ENCODE results near the gene CDH23. TPM values are rescaled to one million over a fixed set of nuclear protein-coding genes. Genes with fewer than 3 reads are reported as not detected.
"Not testable (repeated sequence)": the region's sequence is repeated elsewhere in the genome, so short reads cannot be mapped to it uniquely, and the experiment has no call there.

The CDH23 gene
- polyA plus RNA-seq, 1 donor (not counting 4 experiments of a cell fraction or from before 2014, with no cell fraction given) = 0.01 TPM

DNA sequence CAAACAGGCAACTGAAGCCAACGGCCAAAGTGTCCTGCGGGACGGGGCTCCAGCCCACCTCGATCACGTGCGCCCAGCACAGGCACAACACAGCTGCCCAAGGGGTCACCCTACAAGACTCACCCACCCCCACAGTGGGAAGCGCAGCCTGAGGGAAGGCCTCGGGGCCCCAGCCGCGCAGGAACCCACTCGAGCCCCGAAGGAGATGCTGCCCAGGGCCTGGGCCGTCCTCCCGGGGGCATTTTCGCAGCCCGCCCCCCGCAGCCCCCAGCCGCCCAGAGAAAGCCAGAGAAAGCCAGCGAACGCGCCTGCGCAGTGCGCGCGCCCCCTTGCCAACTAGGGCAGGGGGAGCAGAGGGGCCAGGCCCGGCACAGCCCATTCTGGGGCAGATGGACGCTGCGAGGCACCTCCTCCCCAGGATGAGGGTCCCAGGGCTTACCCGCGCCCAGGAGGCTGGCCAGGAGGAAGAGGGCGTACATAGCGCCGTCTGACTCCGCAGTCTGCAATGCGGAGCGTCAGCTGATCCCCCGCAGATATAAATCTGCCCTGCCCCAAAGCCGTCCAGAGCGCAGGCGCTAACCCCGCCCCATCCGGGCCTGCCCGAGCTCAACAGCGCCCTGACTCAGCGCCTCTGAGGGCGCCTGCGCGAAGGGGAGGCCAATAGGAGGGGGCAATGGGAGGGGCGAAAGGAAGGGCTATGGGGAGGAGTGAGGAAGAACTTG, 454.2 kb downstream of the CDH23 start, which contains the start of gene PSAP:
Gene PSAP, minus strand, starts transcription at position 509 of the 722 bp plus-strand sequence. Its CDS starts 30 bp downstream, at position 479.
- Histone ChIP-seq H3K9ac (ENCODE audit: control insufficient read depth, extremely low read depth, insufficient read depth, low read length) (peak within 1 kb of the TSS; percentile 99), H3K4me2 (ENCODE audit: control insufficient read depth, extremely low read depth, insufficient read depth, low read depth, low read length) (peak within 1 kb of the TSS; percentile 92), H3K9me1 (ENCODE audit: control insufficient read depth, extremely low read depth, insufficient read depth, low read length) (peaks cover 7% of the 10 kb centered on the region), H3K4me1 (ENCODE audit: control insufficient read depth, extremely low read depth, insufficient read depth, low read length) (peaks cover 38% of the 10 kb centered on the region), H3K9me3 (ENCODE audit: control insufficient read depth, low read depth, low read length) (no peaks in the 10 kb centered on the region), H4K20me1 (ENCODE audit: control insufficient read depth, extremely low read depth, insufficient read depth, low read length) (peaks cover 11% of the 10 kb centered on the region), H3K27me3 (ENCODE audit: control insufficient read depth, extremely low read depth, insufficient read depth, low read length) (no peaks in the 10 kb centered on the region), H3K4me3 (ENCODE audit: control insufficient read depth in 2 of 3, extremely low read depth in 1 of 3, insufficient read depth in 2 of 3, low read depth in 1 of 3, low read length in 3 of 3) (peak within 1 kb of the TSS; percentile 97 to 100 (median 99)), H2AFZ (ENCODE audit: control insufficient read depth, low read length) (peak within 1 kb of the TSS; percentile 33), H3K36me3 (ENCODE audit: control insufficient read depth in 2 of 2, extremely low read depth in 1 of 2, insufficient read depth in 2 of 2, low read length in 2 of 2) (peaks cover 3 to 5% of the 10 kb centered on the region in 2 experiments), H3K79me2 (ENCODE audit: control insufficient read depth, insufficient read depth, low read length) (peaks cover 50% of the 10 kb centered on the region), H3K27ac (ENCODE audit: control insufficient read depth, insufficient read depth, low read length) (peak within 1 kb of the TSS; percentile 98)
- FAIRE-seq (peak; percentile 51), DNase-seq (ENCODE audit: low read depth, low spot score) (peak; percentile 84)
- dilution Hi-C loops (cut with MboI; ENCODE audit: extremely low pct_ligation_motif_present, low sequenced_read_pairs) = no loop called here
- TF ChIP-seq EZH2 (IDR thresholded peaks at IDR 0.05; ENCODE audit: low read length) = no peak
- TF ChIP-seq, protein P1, sequence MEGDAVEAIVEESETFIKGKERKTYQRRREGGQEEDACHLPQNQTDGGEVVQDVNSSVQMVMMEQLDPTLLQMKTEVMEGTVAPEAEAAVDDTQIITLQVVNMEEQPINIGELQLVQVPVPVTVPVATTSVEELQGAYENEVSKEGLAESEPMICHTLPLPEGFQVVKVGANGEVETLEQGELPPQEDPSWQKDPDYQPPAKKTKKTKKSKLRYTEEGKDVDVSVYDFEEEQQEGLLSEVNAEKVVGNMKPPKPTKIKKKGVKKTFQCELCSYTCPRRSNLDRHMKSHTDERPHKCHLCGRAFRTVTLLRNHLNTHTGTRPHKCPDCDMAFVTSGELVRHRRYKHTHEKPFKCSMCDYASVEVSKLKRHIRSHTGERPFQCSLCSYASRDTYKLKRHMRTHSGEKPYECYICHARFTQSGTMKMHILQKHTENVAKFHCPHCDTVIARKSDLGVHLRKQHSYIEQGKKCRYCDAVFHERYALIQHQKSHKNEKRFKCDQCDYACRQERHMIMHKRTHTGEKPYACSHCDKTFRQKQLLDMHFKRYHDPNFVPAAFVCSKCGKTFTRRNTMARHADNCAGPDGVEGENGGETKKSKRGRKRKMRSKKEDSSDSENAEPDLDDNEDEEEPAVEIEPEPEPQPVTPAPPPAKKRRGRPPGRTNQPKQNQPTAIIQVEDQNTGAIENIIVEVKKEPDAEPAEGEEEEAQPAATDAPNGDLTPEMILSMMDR (optimal IDR thresholded peaks at IDR 0.05 in 1 of 3, IDR thresholded peaks at IDR 0.05 in 1 of 3, conservative IDR thresholded peaks at IDR 0.05 in 1 of 3; ENCODE audit: extremely low read depth in 1 of 3, insufficient read depth in 2 of 3, low read length in 3 of 3) = peak in 1 of 3 experiments; percentile 12

DNA sequence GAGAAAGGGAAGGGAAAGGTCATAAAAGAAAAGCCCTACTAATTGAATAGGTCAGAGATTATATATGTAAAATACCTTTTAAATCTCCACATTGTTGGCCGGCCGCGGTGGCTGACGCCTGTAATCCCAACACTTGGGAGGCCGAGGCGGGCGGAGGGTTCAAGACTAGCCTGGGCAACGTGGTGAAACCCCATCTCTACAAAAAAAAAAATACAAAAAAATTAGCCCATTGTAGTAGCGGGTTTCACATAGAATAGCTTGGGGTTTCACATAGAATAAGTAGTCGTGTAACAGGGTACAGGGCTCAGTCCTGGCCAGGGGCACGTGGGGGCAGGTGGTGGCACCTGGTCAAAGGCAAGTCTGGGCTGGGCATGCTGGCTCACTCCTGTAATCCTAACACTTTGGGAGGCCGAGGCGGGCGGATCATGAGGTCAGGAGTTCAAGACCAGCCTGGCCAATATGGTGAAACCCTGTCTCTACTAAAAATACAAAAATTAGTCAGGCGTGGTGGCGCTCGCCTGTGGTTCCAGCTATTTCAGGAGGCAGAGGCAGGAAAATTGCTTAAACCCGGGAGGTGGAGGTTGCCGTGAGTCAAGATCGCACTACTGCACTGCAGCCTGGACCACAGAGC, 454.9 kb downstream of the CDH23 start:
- H2AFZ ChIP-seq (ENCODE audit: control insufficient read depth, low read length) = peak overlapping the region; percentile 33
- peaks cover 32% of the 10 kb centered on the region for H3K4me1 ChIP-seq (ENCODE audit: control insufficient read depth, extremely low read depth, insufficient read depth, low read length)
- peak overlapping the region in 1 of 3 experiments; percentile 3 for H3K4me3 ChIP-seq (ENCODE audit: control insufficient read depth in 2 of 3, extremely low read depth in 1 of 3, insufficient read depth in 2 of 3, low read depth in 1 of 3, low read length in 3 of 3)
- H3K9ac ChIP-seq (ENCODE audit: control insufficient read depth, extremely low read depth, insufficient read depth, low read length) = peak overlapping the region; percentile 99
- dilution Hi-C loops (cut with MboI; ENCODE audit: extremely low pct_ligation_motif_present, low sequenced_read_pairs); H3K9me3 ChIP-seq (ENCODE audit: control insufficient read depth, low read depth, low read length); H3K9me1 ChIP-seq (ENCODE audit: control insufficient read depth, extremely low read depth, insufficient read depth, low read length); DNase-seq (ENCODE audit: low read depth, low spot score); H3K27me3 ChIP-seq (ENCODE audit: control insufficient read depth, extremely low read depth, insufficient read depth, low read length); FAIRE-seq; H3K36me3 ChIP-seq (ENCODE audit: control insufficient read depth in 2 of 2, extremely low read depth in 1 of 2, insufficient read depth in 2 of 2, low read length in 2 of 2): not testable (repeated sequence)
- H3K27ac ChIP-seq (ENCODE audit: control insufficient read depth, insufficient read depth, low read length) = peak overlapping the region; percentile 98
- H3K79me2 ChIP-seq (ENCODE audit: control insufficient read depth, insufficient read depth, low read length) = peaks cover 45% of the 10 kb centered on the region
- H4K20me1 ChIP-seq (ENCODE audit: control insufficient read depth, extremely low read depth, insufficient read depth, low read length) = peaks cover 11% of the 10 kb centered on the region
- H3K4me2 ChIP-seq (ENCODE audit: control insufficient read depth, extremely low read depth, insufficient read depth, low read depth, low read length) = peak overlapping the region; percentile 30
